HG02870 (cell line): ENCODE results near the gene RMND5B.
A peak's percentile ranks its signal among the peaks of the same experiment; 100 is the strongest.
"Not testable (repeated sequence)": the region's sequence is repeated elsewhere in the genome, so short reads cannot be mapped to it uniquely, and the experiment has no call there.

Experiments
- ATAC-seq: cut with Tn5 transposase; IDR thresholded peaks from one replicate; pipeline ENCODE4 v1.9.1; 2021; ENCODE audit warnings: mild to moderate bottlenecking, moderate library complexity; ENCODE audit not compliant: unreplicated experiment

The RMND5B gene

DNA sequence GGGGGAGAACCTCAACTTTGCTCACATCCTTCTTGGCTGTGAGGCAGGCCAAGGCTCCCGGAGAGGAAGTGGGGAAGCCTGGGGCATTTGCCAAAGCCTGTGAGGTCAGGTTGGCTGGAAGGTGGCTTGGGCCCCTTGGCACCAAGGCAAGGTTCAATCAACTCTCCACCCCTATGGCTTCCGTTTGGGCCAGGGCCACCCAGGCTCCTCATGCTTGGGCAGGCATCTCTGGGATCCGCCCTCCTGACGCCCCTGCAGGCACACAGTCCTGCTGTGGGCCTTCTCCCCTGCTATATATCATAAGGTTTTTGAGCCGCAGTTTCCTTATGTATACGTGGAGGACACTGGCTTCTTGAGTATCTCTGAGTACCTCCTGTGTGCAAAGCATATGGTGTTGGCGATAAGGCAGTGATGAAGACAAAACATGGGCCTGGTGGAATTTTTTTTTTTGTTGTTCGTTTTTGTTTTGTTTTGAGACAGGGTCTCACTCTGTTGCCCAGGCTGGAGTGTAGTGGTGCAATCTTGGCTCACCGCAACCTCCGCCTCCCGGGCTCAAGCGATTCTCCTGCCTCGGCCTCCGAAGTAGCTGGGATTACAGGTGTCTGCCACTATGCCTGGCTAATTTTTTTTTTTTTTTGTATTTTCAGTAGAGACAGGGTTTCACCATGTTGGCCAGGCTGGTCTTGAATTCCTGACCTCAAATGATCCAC, 3.4 kb upstream of the RMND5B start:
- ATAC-seq, result not testable (repeated sequence)

DNA sequence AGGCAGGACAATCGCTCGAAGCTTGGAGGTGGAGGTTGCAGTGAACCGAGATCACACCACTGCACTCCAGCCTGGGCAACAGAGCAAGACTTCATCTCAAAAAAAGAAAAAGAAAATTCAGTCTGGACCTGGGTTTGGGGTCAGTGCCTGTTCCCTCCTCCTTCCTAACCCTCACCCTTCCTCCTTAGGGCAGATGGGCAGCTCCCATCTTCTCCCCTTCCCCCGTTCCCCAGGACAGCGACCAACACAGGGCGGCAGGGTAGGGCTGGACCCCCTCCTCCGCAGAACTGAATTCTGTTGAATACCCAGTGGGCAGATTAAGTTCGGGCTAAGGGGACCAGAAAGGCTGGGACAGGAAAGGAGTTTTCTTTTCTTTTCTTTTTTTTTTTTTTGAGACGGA, 1.5 kb upstream of the RMND5B start:
- ATAC-seq, result no peak

DNA sequence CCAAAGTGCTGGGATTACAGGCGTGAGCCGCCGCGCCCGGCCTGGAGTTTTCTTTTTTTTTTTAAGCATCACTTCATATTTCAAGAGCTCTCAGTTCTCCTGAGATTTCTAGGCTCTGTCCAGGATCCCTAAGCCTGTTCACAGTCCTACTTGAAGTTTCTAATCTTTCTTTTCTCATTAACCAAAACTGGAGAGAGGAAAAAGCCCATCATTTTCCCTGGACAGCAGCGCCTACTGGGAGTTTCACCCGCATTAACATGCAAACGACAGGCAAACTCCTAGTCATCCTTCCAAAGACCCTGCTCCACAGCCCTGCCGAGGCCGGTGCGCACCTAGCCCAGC, 609 bp upstream of the RMND5B start:
- not testable (repeated sequence) for ATAC-seq

DNA sequence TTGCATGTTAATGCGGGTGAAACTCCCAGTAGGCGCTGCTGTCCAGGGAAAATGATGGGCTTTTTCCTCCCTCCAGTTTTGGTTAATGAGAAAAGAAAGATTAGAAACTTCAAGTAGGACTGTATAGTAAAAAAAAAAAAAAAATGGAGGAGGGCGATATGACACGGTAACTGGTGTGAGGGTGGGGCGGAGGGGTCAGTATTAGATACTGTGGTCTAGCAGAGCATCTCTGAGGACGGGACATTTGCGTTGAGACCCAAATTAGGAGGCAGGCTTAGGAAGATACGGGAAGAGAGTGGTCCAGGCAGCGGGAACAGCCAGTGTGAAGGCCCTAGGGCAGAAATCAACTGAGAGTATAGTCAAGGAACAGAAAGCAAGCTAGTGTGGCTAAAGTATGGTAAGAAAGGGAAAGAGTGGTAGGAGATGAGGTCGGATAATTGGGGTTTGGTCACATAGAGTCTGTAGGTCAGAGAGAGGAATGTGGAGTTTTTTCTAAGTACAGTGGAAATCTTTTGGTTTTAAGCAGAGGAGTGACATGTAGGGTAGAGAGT, 707 bp downstream of the RMND5B start:
- no peak for ATAC-seq

- no peak for ATAC-seq
These were observed 6.2 kb downstream of the RMND5B start for GRCh38 chr5:178136990-178137389.

GRCh38 chr5:178137991-178138390, 7.2 kb downstream of the RMND5B start:
- ATAC-seq, result no peak

DNA sequence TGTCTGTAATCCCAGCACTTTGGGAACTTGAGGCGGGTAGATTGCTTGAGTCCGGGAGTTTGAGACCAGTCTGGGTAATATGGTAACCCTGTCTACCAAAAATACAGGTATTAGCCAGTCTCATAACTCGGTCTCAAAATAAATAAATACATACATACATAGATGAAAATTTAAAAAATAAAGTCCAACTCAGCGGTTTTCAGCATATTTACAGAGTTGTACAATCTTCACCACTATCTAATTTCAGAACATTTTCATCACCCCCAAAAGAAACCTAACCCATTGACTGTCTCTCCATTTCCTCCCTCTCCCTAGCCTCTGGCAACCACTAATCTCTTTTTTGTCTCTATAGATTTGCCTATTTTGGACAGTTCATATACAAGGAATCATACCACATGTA, 10.7 kb downstream of the RMND5B start:
- no peak for ATAC-seq

- no peak for ATAC-seq
These were observed 11.8 kb downstream of the RMND5B start for GRCh38 chr5:178142642-178143041.

GRCh38 chr5:178143246-178143645, 12.4 kb downstream of the RMND5B start:
- no peak for ATAC-seq

DNA sequence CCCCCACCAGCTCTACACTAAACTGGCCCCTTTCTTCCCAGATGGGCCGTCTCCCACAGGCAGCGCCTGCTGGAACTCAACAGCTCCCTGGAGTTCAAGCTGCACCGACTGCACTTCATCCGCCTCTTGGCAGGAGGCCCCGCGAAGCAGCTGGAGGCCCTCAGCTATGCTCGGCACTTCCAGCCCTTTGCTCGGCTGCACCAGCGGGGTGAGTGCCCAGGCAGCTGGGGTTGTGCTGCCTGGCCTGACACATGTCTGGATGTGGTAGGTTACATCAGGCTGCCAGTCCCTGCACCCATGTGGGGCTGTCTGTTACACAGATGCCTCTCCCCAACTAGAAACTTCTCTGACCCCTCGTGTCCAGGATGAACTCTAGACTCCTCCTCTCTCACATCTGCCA, 13.1 kb downstream of the RMND5B start:
- ATAC-seq, result no peak

DNA sequence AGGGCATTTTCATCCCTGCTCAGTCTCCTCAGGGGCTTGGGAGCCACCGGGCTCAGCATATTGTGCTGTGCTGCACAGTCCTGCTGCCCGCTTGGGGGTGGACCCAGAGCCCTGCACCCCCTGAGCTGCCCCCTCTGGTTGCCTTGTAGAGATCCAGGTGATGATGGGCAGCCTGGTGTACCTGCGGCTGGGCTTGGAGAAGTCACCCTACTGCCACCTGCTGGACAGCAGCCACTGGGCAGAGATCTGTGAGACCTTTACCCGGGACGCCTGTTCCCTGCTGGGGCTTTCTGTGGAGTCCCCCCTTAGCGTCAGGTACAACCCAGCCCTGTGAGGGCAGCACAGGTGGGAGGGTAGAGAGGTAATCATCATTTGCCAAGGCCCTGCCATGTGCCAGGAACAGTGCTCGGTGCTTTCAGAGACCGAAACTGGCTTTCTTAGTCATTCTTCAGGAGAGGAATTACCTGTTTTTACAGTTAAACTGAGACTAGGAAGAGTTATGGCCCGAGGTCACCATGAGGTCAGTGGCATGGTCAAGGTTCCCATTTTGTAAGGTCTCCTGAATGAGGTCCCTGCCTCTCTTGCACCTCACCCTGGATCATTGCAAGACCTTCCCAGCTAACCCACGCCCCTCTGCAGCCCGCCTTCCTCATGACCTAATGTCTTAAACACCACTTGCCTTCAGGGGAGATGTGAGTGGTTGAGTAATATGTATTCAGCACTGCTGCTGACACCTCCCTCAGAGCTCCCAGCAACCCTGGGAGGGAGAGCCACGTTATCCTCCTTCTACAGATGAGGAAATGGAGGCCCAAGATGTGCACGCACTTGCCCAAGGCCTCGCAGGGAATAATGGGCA, 15.4 kb downstream of the RMND5B start:
- ATAC-seq, result no peak

- no peak for ATAC-seq
These were observed 16.6 kb downstream of the RMND5B start for GRCh38 chr5:178147406-178147805.

DNA sequence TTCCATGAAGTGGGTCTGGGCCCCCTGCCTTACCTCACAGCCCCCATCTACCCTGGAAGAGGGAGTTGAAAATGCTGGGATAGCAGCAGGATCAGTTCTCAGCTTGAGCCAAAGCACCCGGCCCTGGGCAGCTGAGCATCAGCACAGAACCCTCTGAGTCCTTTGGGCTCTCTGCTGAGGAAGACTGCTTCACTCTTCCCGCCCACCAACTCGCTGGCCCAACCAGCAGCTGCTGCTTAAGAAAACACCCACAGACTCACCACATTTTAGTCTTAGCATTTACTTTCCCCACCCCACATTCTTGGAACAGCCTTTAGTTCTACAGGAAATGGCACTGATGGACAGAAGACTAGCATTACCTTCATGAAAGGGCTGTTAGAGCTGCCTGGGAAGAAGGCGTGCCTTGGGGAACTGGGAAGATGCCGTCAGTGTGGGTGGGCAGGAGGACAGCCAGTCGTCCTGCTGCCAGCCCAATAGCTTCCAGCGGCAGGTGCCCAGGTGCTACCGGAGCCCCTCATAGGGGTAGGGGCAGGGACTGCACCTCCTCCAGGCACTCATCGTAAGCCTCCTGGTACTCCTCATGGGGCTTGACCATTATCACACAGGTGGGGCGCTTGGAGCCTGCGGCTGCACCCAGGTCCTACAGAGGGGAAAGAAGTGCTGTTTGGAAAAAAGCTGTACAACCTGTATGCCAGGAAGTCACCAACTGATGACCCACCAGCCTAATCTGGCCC, 18.6 kb downstream of the RMND5B start:
- ATAC-seq, result no peak

DNA sequence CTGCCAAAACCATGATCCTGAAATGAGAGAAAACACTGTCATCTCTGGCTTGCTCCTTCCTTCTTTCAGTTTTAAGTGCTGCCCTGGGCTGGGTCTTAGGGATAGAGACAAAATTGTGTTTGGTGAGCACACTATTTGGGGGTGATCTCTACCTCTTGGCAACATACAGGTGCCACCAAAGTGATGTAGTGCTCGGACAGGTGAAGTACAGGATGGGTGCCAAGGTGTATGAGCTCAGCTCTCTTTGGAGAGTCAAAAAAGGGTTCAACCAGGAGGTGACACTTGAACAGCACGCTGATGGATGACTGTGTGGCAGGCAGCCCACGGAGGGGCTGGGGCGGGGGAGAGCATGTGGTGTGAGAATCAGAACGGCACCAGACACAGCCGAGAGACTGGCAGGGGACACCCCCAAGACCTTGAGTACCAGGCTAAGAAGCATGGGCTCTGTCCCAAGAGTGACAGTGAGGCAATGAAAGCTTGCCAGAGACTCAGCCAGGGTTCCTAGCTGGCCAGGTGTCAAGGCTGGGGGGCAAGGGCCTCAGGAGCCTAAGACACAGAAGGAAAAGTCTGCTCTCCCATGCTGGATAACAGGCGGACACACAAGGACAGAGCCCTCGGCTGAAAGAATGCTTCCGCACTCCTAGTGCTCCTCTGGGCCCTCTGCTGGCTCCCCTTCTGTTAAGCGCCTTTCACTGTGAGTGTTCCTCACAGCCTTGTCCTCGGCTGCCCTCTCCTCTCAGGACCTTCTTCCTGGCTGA, 20.3 kb downstream of the RMND5B start:
- no peak for ATAC-seq

GRCh38 chr5:178152491-178153444, 22.0 kb downstream of the RMND5B start:
- ATAC-seq, result no peak

DNA sequence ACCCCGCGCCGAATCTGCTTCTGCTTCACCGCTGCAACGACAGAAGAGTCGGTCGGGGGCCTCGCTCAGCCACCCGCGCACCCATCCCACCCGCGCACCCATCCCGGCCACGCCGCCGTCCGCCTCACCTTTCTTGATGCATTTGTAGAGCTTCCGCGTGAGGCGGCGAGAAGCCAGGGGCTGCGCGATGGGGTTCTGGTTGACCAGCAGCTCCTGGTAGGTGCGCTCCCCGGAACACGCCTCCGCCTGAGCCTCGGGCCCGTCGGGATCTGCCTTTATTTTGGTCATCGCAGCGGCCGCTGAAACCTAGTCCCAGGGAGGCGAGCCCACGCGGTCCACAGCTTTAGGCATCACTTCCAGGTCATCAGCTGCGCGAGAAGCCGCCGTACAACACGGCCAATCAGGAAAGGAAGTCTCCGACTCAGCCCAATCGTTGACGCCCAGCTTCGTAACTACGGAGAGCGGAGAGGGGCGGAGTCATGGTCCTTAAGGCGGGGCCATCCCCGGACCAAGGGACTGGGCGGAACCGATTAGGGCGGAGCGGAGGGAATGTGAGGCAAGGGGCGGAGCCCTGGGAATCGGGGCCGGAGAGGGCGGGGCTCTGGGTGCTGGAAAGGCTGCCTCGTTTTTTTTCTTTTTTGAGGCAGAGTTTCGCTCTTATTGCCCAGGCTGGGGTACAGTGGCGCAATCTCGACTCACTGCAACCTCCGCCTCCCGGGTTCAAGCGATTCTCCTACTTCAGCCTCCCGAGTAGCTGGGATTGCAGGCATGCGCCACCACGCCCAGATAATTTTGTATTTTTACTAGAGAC, 22.9 kb downstream of the RMND5B start, which contains the start of gene NHP2:
TSS of gene NHP2 (minus strand) at position 356 of the 811 bp plus-strand sequence. CDS start at position 288, 68 bp downstream.
- ATAC-seq, result peak; percentile 93

- no peak for ATAC-seq
These were observed 24.3 kb downstream of the RMND5B start for GRCh38 chr5:178155065-178155464.

DNA sequence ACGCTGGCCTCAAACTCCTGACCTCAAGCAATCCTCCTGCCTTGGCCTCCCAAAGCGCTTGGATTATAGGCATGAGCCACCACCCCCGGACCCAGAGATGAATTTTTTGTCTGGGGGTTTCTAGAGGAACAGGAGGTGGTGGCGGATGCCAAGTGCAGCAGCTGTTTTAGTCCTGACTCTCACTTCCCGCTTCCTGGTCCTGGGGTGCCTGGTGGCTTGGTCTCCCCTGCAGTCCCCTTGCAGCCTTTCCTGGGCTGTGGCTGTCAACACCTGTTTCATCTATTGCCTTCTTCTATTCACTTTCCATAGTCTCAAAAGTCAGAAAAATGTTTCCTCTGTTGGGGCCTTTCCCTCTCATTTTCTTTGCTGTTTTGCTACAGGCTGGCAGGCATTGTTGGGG, 29.4 kb downstream of the RMND5B start:
- ATAC-seq, result no peak

GRCh38 chr5:178162481-178162880, 31.7 kb downstream of the RMND5B start:
- ATAC-seq, result no peak
